KMS-11 (cell line): ENCODE results near the gene USH2A.

Experiments
- H2AFZ ChIP-seq: fragments of 200-600 bp; sonication (generic); 2 replicates; pipeline ENCODE4 v1.6.1; 2016; ENCODE audit warnings: antibody characterized with exemption, mixed run types, low read depth
- H3K27ac ChIP-seq: fragments of 200-600 bp; sonication (generic); 2 replicates; pipeline ENCODE4 v1.6.1; 2016; ENCODE audit warnings: mild to moderate bottlenecking, mixed run types
- H3K27me3 ChIP-seq: fragments of 200-600 bp; sonication (generic); 2 replicates; pipeline ENCODE4 v1.6.1; 2017; ENCODE audit warnings: mild to moderate bottlenecking, low read depth, mixed run types, moderate library complexity; ENCODE audit not compliant: insufficient read depth
- H3K36me3 ChIP-seq: fragments of 200-600 bp; sonication (generic); 2 replicates; pipeline ENCODE4 v1.6.1; 2017; ENCODE audit warnings: mild to moderate bottlenecking, mixed run types; ENCODE audit not compliant: insufficient read depth
- H3K4me1 ChIP-seq: fragments of 200-600 bp; sonication (generic); 2 replicates; pipeline ENCODE4 v1.6.1; 2016; ENCODE audit warnings: mild to moderate bottlenecking, low read depth, mixed run types; ENCODE audit not compliant: poor library complexity, severe bottlenecking
- H3K4me2 ChIP-seq: fragments of 200-600 bp; sonication (generic); 2 replicates; pipeline ENCODE4 v1.7.0; 2016; ENCODE audit warnings: mild to moderate bottlenecking, mixed run types
- H3K4me3 ChIP-seq: fragments of 200-600 bp; sonication (generic); IDR thresholded peaks from 2 replicates; pipeline ENCODE4 v1.6.1; 2017; ENCODE audit warnings: low read depth, low read length, mixed read lengths; ENCODE audit not compliant: insufficient read depth
- H3K79me2 ChIP-seq: fragments of 200-600 bp; sonication (generic); 2 replicates; pipeline ENCODE4 v1.6.1; 2016; ENCODE audit warnings: low read depth, mixed run types; ENCODE audit not compliant: insufficient read depth
- H3K9ac ChIP-seq: fragments of 200-600 bp; sonication (generic); 2 replicates; pipeline ENCODE4 v1.6.1; 2016; ENCODE audit warnings: mild to moderate bottlenecking, mixed run types
- H4K20me1 ChIP-seq: fragments of 200-600 bp; sonication (generic); 2 replicates; pipeline ENCODE4 v1.6.1; 2016; ENCODE audit warnings: mild to moderate bottlenecking, mixed run types; ENCODE audit not compliant: insufficient read depth
- CTCF ChIP-seq: fragments of 200-600 bp; sonication (generic); conservative IDR thresholded peaks from 2 replicates; pipeline ENCODE4 v1.6.1; 2017; ENCODE audit warnings: low read depth, mild to moderate bottlenecking, antibody characterized with exemption, low read length, moderate library complexity, mixed read lengths

Gene USH2A

GRCh38 chr1:215583185-215583749 is 840.0 kb downstream of the USH2A start:
- Histone ChIP-seq H3K79me2 (no peaks in the 10 kb centered on the region), H3K27me3 (no peaks in the 10 kb centered on the region), H3K4me1 (no peaks in the 10 kb centered on the region), H3K27ac (no peak overlapping the region), H3K4me3 (no peak overlapping the region), H3K9ac (no peak overlapping the region), H3K36me3 (peaks cover 4% of the 10 kb centered on the region), H3K4me2 (no peak overlapping the region), H2AFZ (no peak overlapping the region), H4K20me1 (no peaks in the 10 kb centered on the region)
- no peak for TF ChIP-seq CTCF

GRCh38 chr1:215581896-215582295 is 841.4 kb downstream of the USH2A start:
- no peak overlapping the region for H2AFZ ChIP-seq
- H3K27ac ChIP-seq, result no peak overlapping the region
- H3K4me1 ChIP-seq, result no peaks in the 10 kb centered on the region
- H3K4me3 ChIP-seq, result no peak overlapping the region
- H3K4me2 ChIP-seq, result no peak overlapping the region
- H3K36me3 ChIP-seq, result peaks cover 4% of the 10 kb centered on the region
- H3K9ac ChIP-seq, result no peak overlapping the region
- no peaks in the 10 kb centered on the region for H4K20me1 ChIP-seq
- H3K79me2 ChIP-seq, result no peaks in the 10 kb centered on the region
- H3K27me3 ChIP-seq, result no peaks in the 10 kb centered on the region
- TF ChIP-seq CTCF, result no peak
